ENCODE measurements around the gene TPTE2.
A peak's percentile ranks its signal among the peaks of the same experiment; 100 is the strongest.
"Not testable (repeated sequence)": the region's sequence is repeated elsewhere in the genome, so short reads cannot be mapped to it uniquely, and the experiment has no call there.

Gene TPTE2

GRCh38 chr13:19561585-19561984 is 253 bp upstream of the TPTE2 start:
- DNase-seq, result no peak

- DNase-seq, result not testable (repeated sequence)
Observed at GRCh38 chr13:19560672-19561071, 660 bp downstream of the TPTE2 start.

GRCh38 chr13:19559739-19560138 is 1.6 kb downstream of the TPTE2 start:
- not testable (repeated sequence) for DNase-seq

- not testable (repeated sequence) for DNase-seq
Observed at GRCh38 chr13:19557287-19557686, 4.0 kb downstream of the TPTE2 start.

GRCh38 chr13:19549245-19549644 is 12.1 kb downstream of the TPTE2 start:
- DNase-seq, result not testable (repeated sequence)

GRCh38 chr13:19525634-19526033 is 35.7 kb downstream of the TPTE2 start:
- DNase-seq, result not testable (repeated sequence)

- DNase-seq, result no peak
Observed at GRCh38 chr13:19519049-19519448, 42.3 kb downstream of the TPTE2 start.

GRCh38 chr13:19507623-19508022 is 53.7 kb downstream of the TPTE2 start:
- DNase-seq, result not testable (repeated sequence)

GRCh38 chr13:19460126-19460525 is 101.2 kb downstream of the TPTE2 start:
- not testable (repeated sequence) for DNase-seq

GRCh38 chr13:19439056-19439686 is 122.2 kb downstream of the TPTE2 start:
- DNase-seq, result peak; percentile 10 to 11

- not testable (repeated sequence) for DNase-seq
Observed at GRCh38 chr13:19437780-19438179, 123.6 kb downstream of the TPTE2 start.

- not testable (repeated sequence) for DNase-seq
Observed at GRCh38 chr13:19422236-19422635, 139.1 kb downstream of the TPTE2 start.

- not testable (repeated sequence) for DNase-seq
Observed at GRCh38 chr13:19412494-19412893, 148.8 kb downstream of the TPTE2 start.

- DNase-seq, result not testable (repeated sequence)
Observed at GRCh38 chr13:19382746-19383511, 178.4 kb downstream of the TPTE2 start.

- no peak for DNase-seq
Observed at GRCh38 chr13:19382111-19382510, 179.2 kb downstream of the TPTE2 start.

Measured in activated CD4-positive, alpha-beta T cell treated with anti-CD3 and anti-CD28 coated beads, Interleukin-2, amount 50 U/mL, for 48 hours (primary cell).